Measurements from ENCODE around the gene SNX9. TPM values are rescaled to one million over a fixed set of nuclear protein-coding genes. Genes with fewer than 3 reads are reported as not detected.
"Not testable (repeated sequence)": the region's sequence is repeated elsewhere in the genome, so short reads cannot be mapped to it uniquely, and the experiment has no call there.

Gene SNX9
- total and polyA plus RNA-seq, 2 of the 8 experiments (the other 6 are each of a cell fraction or from before 2014, with no cell fraction given): 11.8 to 23.2 TPM

DNA sequence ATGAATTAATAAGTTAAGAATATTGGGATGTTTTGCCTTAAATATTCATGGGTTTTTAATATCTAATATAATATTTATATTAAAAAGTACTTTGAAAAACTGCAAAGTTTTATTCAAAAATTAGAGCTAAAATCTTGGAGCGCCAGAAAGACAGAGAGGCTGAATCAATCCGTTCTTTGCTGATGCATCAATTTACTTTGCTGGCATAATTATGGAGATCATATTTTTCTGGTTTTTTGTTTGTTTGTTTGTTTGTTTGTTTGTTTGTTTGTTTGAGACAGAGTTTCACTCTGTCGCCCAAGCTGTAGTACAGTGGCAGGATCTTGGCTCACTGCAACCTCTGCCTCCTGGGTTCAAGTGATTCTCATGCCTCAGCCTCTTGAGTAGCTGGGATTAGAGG is 149.1 kb downstream of the SNX9 start:
- ChIA-PET POLR2A (ENCODE audit: partially characterized antibody) (interaction anchor here (1.3 to 1.4 kb wide), 2 partner anchors 14 to 17 kb away, joined by 3 read pairs; no protein-coding TSS in a partner anchor), CTCF (ENCODE audit: partially characterized antibody) (interaction anchor here (0.5 to 3.0 kb wide), 3 partner anchors 8 to 144 kb away, joined by 3 to 12 read pairs (median 3); no protein-coding TSS in a partner anchor)

More for the DNA sequence above, 149.1 kb downstream of the SNX9 start:
- not testable (repeated sequence) for H4K20me1 ChIP-seq (replicated peaks in 1 of 2; ENCODE audit: control insufficient read depth in 1 of 2, insufficient read depth in 2 of 2, low read length in 2 of 2); H4K5ac ChIP-seq (ENCODE audit: insufficient read length, low read depth, low read length); H3K56ac ChIP-seq (replicated peaks; ENCODE audit: insufficient read length, low read depth, low read length); H3K4me3 ChIP-seq (ENCODE audit: extremely low read depth in 1 of 4, insufficient read depth in 2 of 4, low read depth in 3 of 4, low read length in 4 of 4); H2BK12ac ChIP-seq (ENCODE audit: low read depth, low read length); H4K8ac ChIP-seq (ENCODE audit: extremely low read depth, insufficient read depth, low read length); DNase-seq (ENCODE audit: low read depth in 1 of 2, low spot score in 2 of 2); H2BK5ac ChIP-seq (ENCODE audit: low read depth, low read length); H3K27ac ChIP-seq (ENCODE audit: low read depth, low read length); H2AK5ac ChIP-seq (ENCODE audit: low read depth, low read length); H3K27me3 ChIP-seq (replicated peaks in 1 of 4; ENCODE audit: control insufficient read depth in 3 of 4, extremely low read depth in 1 of 4, insufficient read depth in 3 of 4, low read length in 3 of 4); H4K91ac ChIP-seq (replicated peaks; ENCODE audit: insufficient read length, low read length); H3K36me3 ChIP-seq (ENCODE audit: control insufficient read depth in 2 of 4, insufficient read depth in 4 of 4, low read length in 3 of 4); H2BK15ac ChIP-seq (ENCODE audit: low read length); H3K23me2 ChIP-seq (ENCODE audit: low read depth, low read length); H3K4me1 ChIP-seq (replicated peaks in 1 of 4; ENCODE audit: control insufficient read depth in 3 of 4, insufficient read depth in 4 of 4, low read length in 3 of 4); H3K14ac ChIP-seq (ENCODE audit: insufficient read length); H3K79me2 ChIP-seq (ENCODE audit: control insufficient read depth in 1 of 2, insufficient read depth in 2 of 2, low read length in 2 of 2); H3K18ac ChIP-seq (ENCODE audit: extremely low read depth, low read length); H3K9ac ChIP-seq (replicated peaks in 1 of 4; ENCODE audit: extremely low read depth in 1 of 4, low read depth in 3 of 4, low read length in 3 of 4); H3K79me1 ChIP-seq (ENCODE audit: low read depth, low read length); H3K4ac ChIP-seq (replicated peaks; ENCODE audit: insufficient read length, low read depth, low read length); H3K9me3 ChIP-seq (ENCODE audit: insufficient read depth in 2 of 2, low read depth in 1 of 2, low read length in 1 of 2); H3K4me2 ChIP-seq (ENCODE audit: insufficient read depth in 1 of 2, low read depth in 2 of 2, low read length in 2 of 2); FAIRE-seq; H2AFZ ChIP-seq (ENCODE audit: low read length); H2BK120ac ChIP-seq (replicated peaks; ENCODE audit: low read depth, low read length); H3K23ac ChIP-seq (ENCODE audit: insufficient read length); H2BK20ac ChIP-seq (ENCODE audit: low read length)
- 90% methylated on average over 3 of the region's 3 CpGs; no CpG with 5 or more reads in 1 of the 2 experiments for WGBS, 2 experiments (ENCODE audit: extremely low coverage in 1 of 2, insufficient coverage in 1 of 2, insufficient read length in 1 of 2, insufficient replicate concordance in 2 of 2, low coverage in 1 of 2, low lambda C conversion rate in 2 of 2, missing lambda C conversion rate in 1 of 2)

Measured in H1 (cell line).